Gastrocnemius medialis (tissue), 4 donors: ENCODE measurements around the gene DHCR24.

Experiments used
- CTCF ChIP-seq, 5 experiments: fragments of 450-650 bp in 3 of 5; fragments of 200-600 bp in 2 of 5; sonication (generic) in 2 of 5; IDR thresholded peaks in 4 of 5; conservative IDR thresholded peaks in 1 of 5; 1 replicate in 4 of 5; 2 replicates in 1 of 5; pipeline ENCODE4 v1.5.1; 2016 to 2019; ENCODE audit warnings: antibody characterized with exemption in 5 of 5, mild to moderate bottlenecking in 3 of 5, moderate library complexity in 3 of 5
- POLR2A ChIP-seq, 2 donors: fragments of 450-650 bp; IDR thresholded peaks; one replicate each; pipeline ENCODE4 v1.6.1; 2017; ENCODE audit warnings: antibody characterized with exemption in 2 of 2, mild to moderate bottlenecking in 2 of 2, moderate library complexity in 2 of 2

GRCh38 chr1:54851406-54851805, 35.6 kb downstream of the DHCR24 start:
- no peak for TF ChIP-seq CTCF (IDR thresholded peaks at IDR 0.05 in 4 of 5, conservative IDR thresholded peaks at IDR 0.05 in 1 of 5)
- TF ChIP-seq POLR2A (IDR thresholded peaks at IDR 0.05), result no peak
